HG03457 (cell line): Measurements from ENCODE around the gene NUP62.
A peak's percentile ranks its signal among the peaks of the same experiment; 100 is the strongest.

Source experiments
- ATAC-seq: cut with Tn5 transposase; IDR thresholded peaks from one replicate; pipeline ENCODE4 v1.9.1; 2021; ENCODE audit warnings: moderate number of reproducible peaks; ENCODE audit not compliant: unreplicated experiment

NUP62 gene

GRCh38 chr19:49870309-49870901 is 58.9 kb downstream of the NUP62 start:
- ATAC-seq = no peak

DNA sequence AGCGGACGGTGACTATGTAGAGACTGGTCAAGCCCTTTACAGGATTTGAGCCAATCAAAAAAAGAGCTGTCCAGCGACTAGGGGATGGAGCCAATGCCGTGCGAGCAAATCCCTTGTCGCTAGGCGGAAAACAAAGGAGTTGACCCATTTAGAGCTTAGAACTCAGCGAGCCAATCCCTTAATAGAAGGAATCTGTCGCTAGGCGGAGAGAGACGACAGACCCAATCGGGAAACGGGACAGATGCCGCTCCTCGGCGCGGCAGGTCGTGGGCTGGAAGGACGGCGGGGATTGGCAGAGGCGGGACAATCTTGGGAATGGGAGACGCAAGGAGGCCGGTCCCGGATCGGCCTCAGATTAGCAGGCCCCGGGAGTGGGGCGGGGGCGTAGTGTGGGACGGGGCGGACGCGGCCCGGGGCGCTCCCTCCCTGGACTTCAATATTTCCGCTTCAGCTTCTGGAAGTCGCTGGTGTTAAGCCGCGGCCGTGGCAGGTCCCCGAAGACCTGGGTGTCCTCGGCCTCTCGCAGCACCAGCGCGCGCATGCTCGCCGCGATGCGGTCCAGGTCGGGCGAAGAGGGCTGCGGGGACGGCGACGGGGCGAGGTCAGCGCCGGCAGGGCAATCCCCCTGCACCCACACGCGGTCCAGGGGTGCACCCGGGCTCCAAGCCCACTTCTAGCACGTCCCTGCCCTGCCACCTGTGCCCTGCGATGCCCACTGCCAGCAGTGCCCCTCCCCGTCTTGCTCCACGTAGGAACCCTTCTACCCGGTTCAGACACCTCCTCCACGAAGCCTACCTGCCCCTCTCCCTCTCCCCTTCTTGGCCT is 59.6 kb downstream of the NUP62 start:
- ATAC-seq = peak; percentile 50

- ATAC-seq = no peak
These were observed 60.3 kb downstream of the NUP62 start for GRCh38 chr19:49869009-49869483.

DNA sequence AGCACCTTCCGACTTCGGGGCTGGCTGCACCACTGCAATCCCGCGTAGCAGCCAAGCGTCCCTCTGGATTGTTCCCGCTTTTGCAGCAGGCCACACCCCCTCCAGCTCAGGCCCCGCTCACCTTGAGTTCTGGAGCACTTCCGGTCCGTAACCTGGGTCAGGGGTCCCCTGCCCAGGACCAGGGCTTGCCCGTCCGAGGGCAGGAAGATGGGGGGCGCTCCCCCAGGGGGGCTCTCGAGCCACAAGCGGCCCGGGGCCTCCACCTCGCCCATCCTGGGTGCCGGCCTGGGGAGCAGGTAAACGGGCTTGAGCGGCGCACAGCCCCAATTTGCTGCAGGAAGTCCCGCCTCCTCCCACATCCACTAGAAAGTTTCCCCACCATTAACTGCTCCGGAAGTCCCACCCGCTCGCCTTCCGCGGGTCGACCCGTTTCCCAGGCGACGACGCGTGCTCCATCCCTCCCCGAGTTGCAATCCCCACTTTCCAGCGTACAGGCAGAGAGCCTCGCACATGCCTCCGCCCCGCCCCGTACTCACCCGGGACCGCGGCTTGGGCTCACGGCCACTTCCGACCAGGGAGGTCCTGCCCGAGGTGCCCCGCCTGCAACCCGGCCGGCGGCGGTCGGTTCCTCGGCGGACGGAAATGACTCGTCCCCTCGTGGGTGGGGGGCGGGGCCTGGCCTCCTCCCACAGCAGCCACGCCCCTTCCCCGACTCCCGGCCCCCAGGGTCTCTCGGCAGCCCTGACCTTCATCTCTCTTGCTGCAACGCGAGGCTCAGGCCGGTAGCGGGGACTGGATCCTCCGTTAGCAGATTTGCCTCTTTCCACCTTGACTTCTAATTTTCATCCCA is 62.1 kb downstream of the NUP62 start, which contains the start of gene PNKP:
TSS of gene PNKP (minus strand) at position 644 of the 850 bp plus-strand sequence. CDS start at position 272, 372 bp downstream.
- no peak for ATAC-seq

GRCh38 chr19:49864890-49865289 is 64.4 kb downstream of the NUP62 start:
- no peak for ATAC-seq

DNA sequence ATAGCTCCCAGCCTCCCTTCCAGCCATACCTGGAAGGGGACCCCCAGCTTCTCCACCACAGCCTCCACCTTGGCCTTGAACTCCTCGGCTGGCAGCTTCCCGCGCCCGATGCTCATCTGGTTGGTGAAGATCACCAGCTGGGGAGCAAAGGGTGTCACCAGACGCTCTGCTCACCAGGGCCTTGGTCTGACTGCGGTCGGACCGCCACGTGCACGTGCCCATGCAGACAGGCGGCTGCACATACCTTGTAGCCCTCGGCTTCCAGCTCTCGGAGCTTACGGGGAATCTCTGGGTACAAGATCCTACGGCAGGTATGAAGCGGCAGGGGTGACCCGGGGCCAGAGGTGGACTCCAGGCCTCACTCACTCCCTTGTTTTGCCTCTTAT is 65.4 kb downstream of the NUP62 start:
- ATAC-seq = no peak

DNA sequence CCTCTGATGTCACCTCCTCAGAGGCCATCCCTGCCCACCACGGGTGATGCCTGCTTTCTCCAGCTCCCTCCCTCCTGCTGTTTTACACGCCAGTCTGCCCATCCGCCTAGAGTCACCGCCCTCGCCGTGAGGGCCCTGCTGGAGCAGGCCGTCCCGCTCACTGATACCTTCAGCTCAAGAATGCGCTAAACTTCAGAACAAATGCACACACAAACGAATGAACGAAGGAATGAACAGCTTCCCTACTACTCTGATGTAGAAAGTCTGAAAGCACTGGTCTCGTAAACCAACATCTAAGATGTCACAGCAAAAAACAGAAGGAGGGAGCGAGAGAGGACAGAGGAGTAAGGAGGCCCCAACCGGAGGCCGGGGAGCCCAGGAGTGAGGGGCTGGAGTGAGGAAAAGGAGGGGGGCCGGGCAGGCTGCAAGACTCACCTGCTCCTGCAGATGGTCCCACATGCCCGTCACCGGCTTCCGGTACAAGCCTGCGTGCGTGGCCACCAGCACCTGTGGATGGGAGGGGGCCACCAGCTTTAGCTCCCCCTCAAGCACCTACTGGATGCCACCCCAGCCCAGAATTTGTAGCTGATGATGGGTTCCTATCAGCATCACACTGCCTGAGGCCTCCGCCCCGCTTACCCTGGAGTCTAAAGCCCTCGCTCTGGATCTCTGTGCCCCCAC is 65.9 kb downstream of the NUP62 start:
- no peak for ATAC-seq

DNA sequence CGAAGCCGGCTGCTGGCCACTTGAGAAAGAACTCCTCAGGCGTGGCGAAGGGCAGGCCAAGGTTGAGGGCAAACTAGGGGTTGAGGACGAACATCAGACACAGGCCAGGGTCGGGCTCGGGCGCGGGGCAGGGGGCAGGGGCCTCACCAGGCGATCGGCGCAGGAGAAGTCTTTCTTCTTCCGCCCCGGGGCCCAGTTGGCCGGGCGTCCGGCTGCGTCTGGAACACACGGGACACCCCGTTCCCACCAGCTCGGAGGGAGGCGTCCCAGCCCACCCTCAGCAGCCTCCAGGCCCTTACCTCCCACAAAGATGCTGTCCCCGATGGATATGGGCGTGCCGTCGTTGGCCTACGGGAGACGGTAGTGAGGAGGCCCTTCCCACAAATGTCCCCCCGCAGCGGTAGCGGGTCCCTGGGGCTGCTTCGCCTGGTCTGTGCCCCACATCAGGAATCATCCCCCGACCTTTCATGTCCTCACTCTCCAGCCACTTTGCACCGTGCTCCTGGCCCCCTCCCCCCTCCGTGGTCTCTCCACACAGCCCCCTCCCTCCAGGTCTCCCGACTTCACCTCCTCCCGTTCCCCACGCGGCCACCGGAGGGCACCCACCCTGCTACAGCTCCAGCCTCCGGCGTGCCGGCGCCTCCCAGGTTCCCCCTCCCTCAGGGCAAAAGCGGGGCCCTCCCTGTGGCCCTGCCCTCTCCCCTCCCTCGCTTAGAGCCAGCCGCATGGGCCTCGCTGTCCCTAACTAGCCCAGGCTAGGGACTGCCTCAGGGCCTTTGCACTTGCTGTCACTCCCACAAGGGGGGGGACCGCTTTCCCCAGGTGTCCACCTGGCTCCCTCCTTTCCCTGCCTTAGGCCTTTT is 66.7 kb downstream of the NUP62 start:
- no peak for ATAC-seq

DNA sequence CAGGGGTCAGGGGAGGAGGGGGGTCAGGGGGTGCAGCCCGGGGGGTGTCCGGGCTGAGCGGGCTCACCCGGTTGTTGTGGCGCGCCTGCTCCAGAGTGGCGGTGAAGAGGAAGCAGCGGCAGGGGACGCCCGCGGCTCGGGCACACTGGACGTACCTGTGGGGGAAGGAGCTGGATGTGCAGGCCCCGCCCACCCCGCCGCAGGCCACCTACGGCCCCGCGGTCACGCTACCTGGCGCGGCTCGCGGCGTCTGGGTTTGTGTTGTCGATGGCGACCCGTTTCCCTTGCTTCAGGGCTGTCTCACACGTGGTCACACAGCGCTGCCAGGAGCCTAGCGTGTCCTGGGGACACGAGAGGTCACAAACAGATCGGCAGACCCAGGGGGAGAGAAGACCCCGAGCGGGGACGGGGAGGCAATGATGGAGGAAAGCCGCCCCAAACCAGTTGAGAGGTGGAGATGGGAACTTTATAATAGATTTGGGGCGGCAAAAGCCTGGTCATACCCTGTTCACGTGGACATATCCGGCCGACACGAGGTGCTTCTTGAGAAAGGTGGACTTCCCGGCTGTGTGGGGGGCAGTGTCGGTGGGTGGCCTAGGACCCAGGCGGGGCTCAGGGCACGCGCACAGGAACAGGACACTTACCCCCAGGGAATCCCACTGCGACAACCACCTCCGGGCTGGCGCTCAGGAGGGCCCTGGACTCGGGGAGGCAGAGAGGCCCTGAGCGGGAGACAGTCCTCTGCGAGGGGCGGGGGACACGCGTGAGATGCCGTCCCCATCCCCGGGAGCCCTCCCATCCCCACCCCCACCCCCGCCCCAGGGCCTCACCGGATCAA is 67.5 kb downstream of the NUP62 start:
- ATAC-seq = no peak

DNA sequence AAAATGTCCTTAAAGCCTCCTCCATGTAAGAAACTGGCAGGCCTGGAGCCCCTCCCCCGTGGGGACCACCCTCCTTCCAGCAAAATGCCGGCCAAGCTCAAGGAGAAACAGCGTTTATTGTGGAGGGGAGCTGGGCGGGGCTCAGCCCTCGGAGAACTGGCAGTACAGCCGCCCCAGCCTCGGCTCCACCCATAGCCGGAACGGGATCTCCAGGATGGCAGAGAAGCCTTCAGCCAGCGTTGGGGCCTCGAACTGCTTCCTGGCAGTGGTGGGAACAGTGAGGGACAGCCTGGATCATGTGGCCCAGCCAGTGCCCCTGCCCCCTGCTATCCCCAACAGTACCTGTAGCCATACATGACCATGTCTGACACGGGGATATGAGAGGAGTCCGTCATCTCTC is 68.2 kb downstream of the NUP62 start:
- no peak for ATAC-seq

DNA sequence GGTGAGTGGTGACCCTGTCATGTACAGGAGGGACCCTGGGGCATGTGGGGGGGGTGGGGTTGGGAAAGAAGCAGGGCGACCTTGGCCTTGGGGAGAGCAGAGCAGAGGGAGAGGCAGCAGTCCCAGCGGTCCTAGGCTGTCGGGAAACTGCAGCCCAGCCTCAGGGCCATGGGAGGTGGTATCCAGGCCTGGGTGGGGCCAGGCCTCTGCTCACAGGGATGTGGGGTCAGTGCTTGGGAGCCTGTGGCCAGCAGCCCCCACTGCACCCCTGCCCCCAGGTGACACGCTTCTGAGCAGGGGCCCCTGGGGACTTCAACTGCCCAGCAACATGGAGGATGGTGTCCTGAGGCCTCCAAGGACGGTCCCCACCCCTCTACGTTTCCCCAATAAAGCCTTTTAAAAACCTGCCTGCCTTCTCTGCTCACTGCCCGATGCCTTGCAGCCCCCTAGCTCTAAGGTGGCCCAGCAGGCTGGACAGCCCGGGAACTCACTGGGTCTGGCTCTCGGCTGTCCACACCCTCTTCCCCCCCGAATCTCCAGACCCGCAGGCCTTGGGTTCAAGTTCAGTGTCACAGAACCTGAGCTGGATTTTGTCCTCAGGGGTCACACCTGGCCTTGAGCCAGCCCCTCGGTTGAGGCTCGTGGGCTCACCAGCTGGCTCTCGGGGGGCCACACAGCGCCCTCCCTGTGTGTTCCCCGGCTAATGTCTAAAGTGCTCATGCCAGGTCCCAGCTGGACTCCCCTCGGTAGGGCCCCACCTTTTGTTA is 68.8 kb downstream of the NUP62 start:
- ATAC-seq = no peak

- no peak for ATAC-seq
These were observed 69.5 kb downstream of the NUP62 start for GRCh38 chr19:49859682-49860335.

GRCh38 chr19:49858088-49858985 is 71.0 kb downstream of the NUP62 start:
- no peak for ATAC-seq

DNA sequence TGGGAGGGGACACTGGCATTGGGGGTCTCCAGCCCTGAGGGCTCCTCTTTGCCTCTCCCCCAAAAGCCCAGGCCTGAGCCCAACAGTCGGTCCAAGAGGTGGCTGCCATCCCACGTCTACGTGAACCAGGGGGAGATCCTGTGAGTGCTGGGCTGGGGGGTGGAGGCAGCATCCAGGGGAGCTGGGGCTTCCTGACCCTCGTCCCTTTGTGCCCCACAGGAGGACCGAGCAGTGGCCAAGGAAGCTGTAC is 71.5 kb downstream of the NUP62 start:
- ATAC-seq = no peak

DNA sequence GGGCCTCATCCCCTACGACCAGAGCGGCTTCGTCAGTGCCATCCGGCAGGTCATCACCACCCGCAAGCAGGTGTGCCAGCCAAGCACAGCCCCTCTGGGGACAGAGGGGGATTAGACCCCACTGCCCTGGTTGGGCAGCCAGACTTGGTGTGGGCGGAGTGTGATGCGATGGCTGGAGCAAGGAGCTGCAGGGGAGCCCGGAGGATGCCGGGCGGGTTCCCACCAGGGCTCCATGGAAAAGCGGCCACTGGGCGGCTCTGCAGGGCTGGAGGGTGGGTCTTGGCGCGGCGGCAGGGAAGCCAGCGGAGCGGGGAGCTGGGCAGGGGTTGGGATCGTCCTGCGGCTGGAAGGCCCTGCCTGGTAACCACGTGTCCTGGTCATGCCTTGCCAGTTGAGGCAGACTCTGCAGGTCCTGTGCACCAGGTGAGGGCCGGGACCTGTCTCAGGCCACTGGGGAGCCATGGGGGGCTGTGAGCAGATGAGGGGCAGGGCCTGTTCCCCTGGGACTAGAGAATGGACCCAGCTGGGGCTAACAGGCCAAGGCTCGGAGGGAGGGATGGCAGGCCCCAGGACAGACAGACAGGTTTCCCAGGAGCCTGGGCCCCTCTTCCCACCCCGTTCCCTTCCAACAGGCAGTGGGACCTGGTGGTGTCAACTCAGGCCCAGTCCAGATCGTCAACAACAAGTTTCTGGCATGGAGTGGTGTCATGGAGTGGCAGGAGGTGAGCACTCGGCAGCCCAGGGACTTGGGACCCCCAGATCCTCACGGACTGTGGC is 72.1 kb downstream of the NUP62 start:
- no peak for ATAC-seq
